ENCODE results near the gene MTA3.

DNA sequence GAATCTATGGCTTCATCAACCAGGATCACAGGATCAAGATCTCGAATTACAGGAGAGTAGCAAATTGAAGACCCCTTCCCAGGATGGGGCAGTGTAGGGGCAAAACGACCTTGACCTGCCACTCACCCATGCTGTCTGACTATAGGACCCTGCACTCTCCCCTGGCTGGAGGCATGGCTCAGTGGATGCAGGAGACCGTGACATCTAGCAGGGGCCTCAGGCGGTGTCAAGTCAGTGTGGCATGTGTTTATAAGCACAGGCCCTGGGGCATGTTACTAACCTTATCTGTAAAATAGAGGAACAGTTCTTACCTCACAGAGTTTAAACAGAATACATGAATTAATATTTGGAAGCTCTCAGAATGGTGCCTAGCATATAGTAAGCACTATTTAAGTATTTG lies 220.4 kb downstream of the MTA3 start:
- TF ChIP-seq CTCF (conservative IDR thresholded peaks at IDR 0.05; ENCODE audit: low read length) (no peak), EZH2phosphoT487 (IDR thresholded peaks at IDR 0.05; ENCODE audit: borderline replicate concordance) (no peak)

All from Loucy (cell line).